K562 (cell line): ENCODE measurements around the gene KCTD4. TPM values are rescaled to one million over a fixed set of nuclear protein-coding genes. Genes with fewer than 3 reads are reported as not detected.

Source experiments
- ATAC-seq: fragments of 200-7000 bp; cut with Tn5 transposase; 3 replicates; pipeline ENCODE4 v1.9.1; 2020; ENCODE audit warnings: moderate library complexity
- BruUV-seq: library from RNA; stranded (reverse); fragments of 400-500 nt; replicated peaks from 2 replicates; lab custom pipeline; 2021; lab: Mats Ljungman, UMichigan
- CTCF ChIA-PET: fragments of 300-600 bp; formaldehyde crosslinking; extraction: SDS; loops from one replicate; lab custom pipeline; 2021; ENCODE audit warnings: low intra/inter-chr PET ratio; lab: Yijun Ruan, JAX
- POLR2A ChIA-PET: fragments of 300-600, 350-650 bp; sonication (Branson Sonifier 250); formaldehyde crosslinking; extraction: SDS; loops from one replicate; lab custom pipeline; 2021; ENCODE audit warnings: antibody characterized with exemption, inconsistent platforms; lab: Yijun Ruan, JAX
- DNase-seq, 4 experiments: peaks; one replicate each; pipeline versions ENCODE4 v3.0.0 to v3.0.0-alpha.2; 2011 to 2018; ENCODE audit warnings: low spot score in 3 of 4, mixed read lengths in 3 of 4; ENCODE audit errors: extremely low read depth in 1 of 4
- FAIRE-seq: peaks from 2 replicates; lab custom pipeline; 2011; peaks lifted over from hg19 to GRCh38; lab: Jason Lieb, UNC
- H2AFZ ChIP-seq: 2 replicates; pipeline ENCODE4 v1.6.0; 2011; ENCODE audit warnings: low read depth, low read length, control low read depth, inconsistent platforms
- H3K27ac ChIP-seq: fragments of 200-600 bp; 3 replicates; pipeline ENCODE4 v1.8.0; 2011; ENCODE audit warnings: low read depth, mild to moderate bottlenecking, control low read depth, inconsistent platforms, low read length, moderate library complexity, mixed read lengths; ENCODE audit errors: extremely low read depth
- H3K27me3 ChIP-seq, 2 experiments: fragments of 300-600 bp in 1 of 2; 2 replicates in 1 of 2; 3 replicates in 1 of 2; pipeline versions ENCODE4 v1.6.0 to v1.8.0; 2011; ENCODE audit warnings: inconsistent platforms in 2 of 2, low read length in 2 of 2, mild to moderate bottlenecking in 1 of 2, mixed read lengths in 1 of 2, moderate library complexity in 1 of 2; ENCODE audit not compliant: control insufficient read depth in 2 of 2, insufficient read depth in 2 of 2
- H3K36me3 ChIP-seq: fragments of 300-600 bp; 3 replicates; pipeline ENCODE4 v1.8.0; 2011; ENCODE audit warnings: mild to moderate bottlenecking, low read length, inconsistent platforms; ENCODE audit not compliant: control insufficient read depth, insufficient read depth
- H3K4me1 ChIP-seq, 2 experiments: fragments of 200-600 bp in 1 of 2; replicated peaks in 1 of 2; 2 replicates in 1 of 2; 3 replicates in 1 of 2; pipeline versions ENCODE4 v1.5.1 to v1.8.0; 2011; ENCODE audit warnings: inconsistent platforms in 2 of 2, low read length in 2 of 2, mild to moderate bottlenecking in 1 of 2, mixed read lengths in 1 of 2, moderate library complexity in 1 of 2; ENCODE audit not compliant: control insufficient read depth in 2 of 2, insufficient read depth in 2 of 2
- H3K4me2 ChIP-seq: 2 replicates; pipeline ENCODE4 v1.6.1; 2011; ENCODE audit warnings: low read length, control low read depth, inconsistent platforms, mixed read lengths; ENCODE audit not compliant: insufficient read depth
- H3K4me3 ChIP-seq: fragments of 200-600 bp; sonication (generic), shearing (Covaris generic); 2 replicates; pipeline ENCODE4 v1.5.1; 2016; ENCODE audit warnings: control low read depth, inconsistent platforms
- H3K79me2 ChIP-seq: fragments of 200-600 bp; 3 replicates; pipeline ENCODE4 v1.8.0; 2011; ENCODE audit warnings: low read length, inconsistent platforms; ENCODE audit not compliant: control insufficient read depth, insufficient read depth
- H3K9ac ChIP-seq, 2 experiments: 2 replicates each; pipeline versions ENCODE4 v1.6.0 to v1.6.1; 2011; ENCODE audit warnings: low read depth in 2 of 2, low read length in 2 of 2, control low read depth in 1 of 2, inconsistent platforms in 1 of 2, mild to moderate bottlenecking in 1 of 2, mixed read lengths in 1 of 2; ENCODE audit not compliant: insufficient read depth in 1 of 2
- H3K9me1 ChIP-seq: one replicate; pipeline ENCODE4 v1.6.0; 2011; ENCODE audit warnings: inconsistent platforms, mild to moderate bottlenecking, low read length, moderate library complexity; ENCODE audit not compliant: control insufficient read depth, insufficient read depth
- H3K9me3 ChIP-seq: replicated peaks from 2 replicates; pipeline ENCODE4 v1.5.1; 2011; ENCODE audit warnings: low read depth, low read length, inconsistent platforms; ENCODE audit not compliant: control insufficient read depth, insufficient read depth
- H4K20me1 ChIP-seq: replicated peaks from 2 replicates; pipeline ENCODE4 v1.6.1; 2011; ENCODE audit warnings: low read length, inconsistent platforms, mixed read lengths; ENCODE audit not compliant: control insufficient read depth, insufficient read depth
- CAMTA2 ChIP-seq: fragments of 250-450 bp; sonication (Bioruptor Pico); conservative IDR thresholded peaks from 2 replicates; pipeline ENCODE4 v1.5.1; 2022
- CSDE1 ChIP-seq, 2 experiments: fragments of 450-650 bp; IDR thresholded peaks; 2 replicates each; pipeline ENCODE4 v1.6.1; 2016; ENCODE audit warnings: mild to moderate bottlenecking in 1 of 2
- EZH2 ChIP-seq: IDR thresholded peaks from 2 replicates; pipeline ENCODE4 v1.6.1; 2012; ENCODE audit warnings: low read depth, mild to moderate bottlenecking, inconsistent platforms, low read length, borderline replicate concordance
- TFAP4 ChIP-seq: sonication (generic); formaldehyde crosslinking; IDR thresholded peaks from 2 replicates; pipeline ENCODE4 v1.8.0; 2022; ENCODE audit warnings: missing genetic modification reagents, mild to moderate bottlenecking, moderate library complexity, borderline replicate concordance
- ZNF764 ChIP-seq: fragments of 250-450 bp; sonication (Bioruptor Pico); IDR thresholded peaks from 2 replicates; pipeline ENCODE4 v1.4.0; 2020; ENCODE audit warnings: low read depth, mild to moderate bottlenecking, moderate library complexity
- WGBS: fragments of 100-300 bp; shearing (Covaris generic); methylation state at CpG from one replicate; pipeline ENCODE4 v1.1.6; 2016; ENCODE audit warnings: low coverage, mixed read lengths; ENCODE audit not compliant: insufficient coverage; ENCODE audit errors: missing lambda C conversion rate; 5-methylcytosine and 5-hydroxymethylcytosine counted together
- in situ Hi-C: fragments of 300-500 bp; cut with MboI; formaldehyde crosslinking; loops from 4 replicates; pipeline ENCODE4 v1.15.0; 2018; ENCODE audit warnings: inconsistent platforms, mixed read lengths
- intact Hi-C: fragments of 100-400 bp; cut with micrococcal nuclease; formaldehyde crosslinking; loops from 2 replicates; pipeline ENCODE4 v1.14.2; 2022
- polyA plus RNA-seq, 8 experiments: library from polyadenylated mRNA; depleted of rRNA in 4 of 8; stranded (reverse) in 5 of 8; unstranded in 3 of 8; fragments of >200 nt; fragmentation: Nextera tagmentation in 2 of 8; fragmentation: Illumina TruSeq in 1 of 8; extraction: Ambion mirVana in 2 of 8; extraction: Trizol in 1 of 8; gene quantifications; 2 replicates each; pipeline versions ENCODE4 v1.2.1 to v1.2.3, GENCODE V29; 2011 to 2014; ENCODE audit warnings: inconsistent platforms in 1 of 8, missing spikeins in 1 of 8
- total RNA-seq, 7 experiments: library from RNA; depleted of rRNA in 6 of 7; stranded (reverse); fragments of >200 nt in 6 of 7; fragmentation: Illumina TruSeq in 2 of 7; extraction: Trizol in 2 of 7; gene quantifications; 2 replicates each; pipeline versions ENCODE4 v1.2.1 to v1.2.3, GENCODE V29; 2011 to 2021; ENCODE audit warnings: low replicate concordance in 1 of 7
- TF ChIP-seq, protein P1 (sequence below), 2 experiments: fragments of 450-650 bp in 1 of 2; sonication (generic) in 1 of 2; formaldehyde crosslinking in 1 of 2; IDR thresholded peaks; 2 replicates each; pipeline versions ENCODE4 v1.7.1 to v1.9.0; 2016 to 2022; ENCODE audit warnings: inconsistent platforms in 1 of 2, mild to moderate bottlenecking in 1 of 2, missing genetic modification reagents in 1 of 2
- TF ChIP-seq, protein P2 (sequence below): sonication (generic); formaldehyde crosslinking; IDR thresholded peaks from 2 replicates; pipeline ENCODE4 v1.8.1; 2023; ENCODE audit warnings: missing genetic modification reagents, mild to moderate bottlenecking, borderline replicate concordance

Gene KCTD4
- total and polyA plus RNA-seq, 9 of the 15 experiments (the other 6 are each of a cell fraction or from before 2014, with no cell fraction given) = not detected

DNA sequence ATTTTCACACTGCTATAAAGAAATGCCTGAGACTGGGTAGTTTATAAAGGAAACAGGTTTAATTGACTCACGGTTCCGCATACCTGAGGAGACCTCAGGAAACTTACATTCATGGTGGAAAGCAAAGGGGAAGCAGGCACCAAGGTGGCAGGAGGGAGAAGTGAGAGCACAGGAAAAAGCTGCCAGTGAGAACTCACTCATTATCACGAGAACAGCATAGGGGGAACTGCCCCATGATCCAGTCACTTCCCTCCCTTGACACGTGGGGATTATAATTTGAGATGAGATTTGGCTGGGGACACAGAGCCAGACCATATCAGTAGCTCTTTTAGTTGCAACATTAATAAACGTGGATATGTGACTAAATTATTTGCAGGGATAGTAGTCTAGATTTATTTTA is 4.3 kb upstream of the KCTD4 start:
- peaks cover 4% of the 10 kb centered on the region; the same call in 1 of the 3 replicates for H3K79me2 ChIP-seq
- no peaks in the 10 kb centered on the region for H3K9me1 ChIP-seq
- WGBS = 48% methylated on average over 5 of the region's 5 CpGs
- no peak overlapping the region for H3K4me3 ChIP-seq
- TF ChIP-seq, protein P1, sequence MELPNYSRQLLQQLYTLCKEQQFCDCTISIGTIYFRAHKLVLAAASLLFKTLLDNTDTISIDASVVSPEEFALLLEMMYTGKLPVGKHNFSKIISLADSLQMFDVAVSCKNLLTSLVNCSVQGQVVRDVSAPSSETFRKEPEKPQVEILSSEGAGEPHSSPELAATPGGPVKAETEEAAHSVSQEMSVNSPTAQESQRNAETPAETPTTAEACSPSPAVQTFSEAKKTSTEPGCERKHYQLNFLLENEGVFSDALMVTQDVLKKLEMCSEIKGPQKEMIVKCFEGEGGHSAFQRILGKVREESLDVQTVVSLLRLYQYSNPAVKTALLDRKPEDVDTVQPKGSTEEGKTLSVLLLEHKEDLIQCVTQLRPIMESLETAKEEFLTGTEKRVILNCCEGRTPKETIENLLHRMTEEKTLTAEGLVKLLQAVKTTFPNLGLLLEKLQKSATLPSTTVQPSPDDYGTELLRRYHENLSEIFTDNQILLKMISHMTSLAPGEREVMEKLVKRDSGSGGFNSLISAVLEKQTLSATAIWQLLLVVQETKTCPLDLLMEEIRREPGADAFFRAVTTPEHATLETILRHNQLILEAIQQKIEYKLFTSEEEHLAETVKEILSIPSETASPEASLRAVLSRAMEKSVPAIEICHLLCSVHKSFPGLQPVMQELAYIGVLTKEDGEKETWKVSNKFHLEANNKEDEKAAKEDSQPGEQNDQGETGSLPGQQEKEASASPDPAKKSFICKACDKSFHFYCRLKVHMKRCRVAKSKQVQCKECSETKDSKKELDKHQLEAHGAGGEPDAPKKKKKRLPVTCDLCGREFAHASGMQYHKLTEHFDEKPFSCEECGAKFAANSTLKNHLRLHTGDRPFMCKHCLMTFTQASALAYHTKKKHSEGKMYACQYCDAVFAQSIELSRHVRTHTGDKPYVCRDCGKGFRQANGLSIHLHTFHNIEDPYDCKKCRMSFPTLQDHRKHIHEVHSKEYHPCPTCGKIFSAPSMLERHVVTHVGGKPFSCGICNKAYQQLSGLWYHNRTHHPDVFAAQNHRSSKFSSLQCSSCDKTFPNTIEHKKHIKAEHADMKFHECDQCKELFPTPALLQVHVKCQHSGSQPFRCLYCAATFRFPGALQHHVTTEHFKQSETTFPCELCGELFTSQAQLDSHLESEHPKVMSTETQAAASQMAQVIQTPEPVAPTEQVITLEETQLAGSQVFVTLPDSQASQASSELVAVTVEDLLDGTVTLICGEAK (IDR thresholded peaks at IDR 0.05) = no peak
- TF ChIP-seq, protein P1 (CRISPR knock-in tag; IDR thresholded peaks at IDR 0.05) = no peak
- TF ChIP-seq CSDE1 (IDR thresholded peaks at IDR 0.05) (no peak), ZNF764 (CRISPR knock-in tag) (no peak), CAMTA2 (no peak), TFAP4 (no peak), EZH2 (no peak)
- TF ChIP-seq, protein P2, sequence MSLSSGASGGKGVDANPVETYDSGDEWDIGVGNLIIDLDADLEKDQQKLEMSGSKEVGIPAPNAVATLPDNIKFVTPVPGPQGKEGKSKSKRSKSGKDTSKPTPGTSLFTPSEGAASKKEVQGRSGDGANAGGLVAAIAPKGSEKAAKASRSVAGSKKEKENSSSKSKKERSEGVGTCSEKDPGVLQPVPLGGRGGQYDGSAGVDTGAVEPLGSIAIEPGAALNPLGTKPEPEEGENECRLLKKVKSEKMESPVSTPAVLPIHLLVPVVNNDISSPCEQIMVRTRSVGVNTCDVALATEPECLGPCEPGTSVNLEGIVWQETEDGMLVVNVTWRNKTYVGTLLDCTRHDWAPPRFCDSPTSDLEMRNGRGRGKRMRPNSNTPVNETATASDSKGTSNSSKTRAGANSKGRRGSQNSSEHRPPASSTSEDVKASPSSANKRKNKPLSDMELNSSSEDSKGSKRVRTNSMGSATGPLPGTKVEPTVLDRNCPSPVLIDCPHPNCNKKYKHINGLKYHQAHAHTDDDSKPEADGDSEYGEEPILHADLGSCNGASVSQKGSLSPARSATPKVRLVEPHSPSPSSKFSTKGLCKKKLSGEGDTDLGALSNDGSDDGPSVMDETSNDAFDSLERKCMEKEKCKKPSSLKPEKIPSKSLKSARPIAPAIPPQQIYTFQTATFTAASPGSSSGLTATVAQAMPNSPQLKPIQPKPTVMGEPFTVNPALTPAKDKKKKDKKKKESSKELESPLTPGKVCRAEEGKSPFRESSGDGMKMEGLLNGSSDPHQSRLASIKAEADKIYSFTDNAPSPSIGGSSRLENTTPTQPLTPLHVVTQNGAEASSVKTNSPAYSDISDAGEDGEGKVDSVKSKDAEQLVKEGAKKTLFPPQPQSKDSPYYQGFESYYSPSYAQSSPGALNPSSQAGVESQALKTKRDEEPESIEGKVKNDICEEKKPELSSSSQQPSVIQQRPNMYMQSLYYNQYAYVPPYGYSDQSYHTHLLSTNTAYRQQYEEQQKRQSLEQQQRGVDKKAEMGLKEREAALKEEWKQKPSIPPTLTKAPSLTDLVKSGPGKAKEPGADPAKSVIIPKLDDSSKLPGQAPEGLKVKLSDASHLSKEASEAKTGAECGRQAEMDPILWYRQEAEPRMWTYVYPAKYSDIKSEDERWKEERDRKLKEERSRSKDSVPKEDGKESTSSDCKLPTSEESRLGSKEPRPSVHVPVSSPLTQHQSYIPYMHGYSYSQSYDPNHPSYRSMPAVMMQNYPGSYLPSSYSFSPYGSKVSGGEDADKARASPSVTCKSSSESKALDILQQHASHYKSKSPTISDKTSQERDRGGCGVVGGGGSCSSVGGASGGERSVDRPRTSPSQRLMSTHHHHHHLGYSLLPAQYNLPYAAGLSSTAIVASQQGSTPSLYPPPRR (CRISPR knock-in tag) = no peak
- no peaks in the 10 kb centered on the region for H3K9me3 ChIP-seq
- H3K36me3 ChIP-seq = peaks cover 30% of the 10 kb centered on the region
- POLR2A ChIA-PET = interaction anchor here (0.7 to 1.1 kb wide), 3 partner anchors 9 to 12 kb away, joined by 3 to 6 read pairs (median 4); no protein-coding TSS in a partner anchor
- no peaks in the 10 kb centered on the region for H3K4me1 ChIP-seq
- no peaks in the 10 kb centered on the region for H3K27me3 ChIP-seq
- ATAC-seq (no peak), FAIRE-seq (no peak), DNase-seq (no peak)
- no peaks in the 10 kb centered on the region for H4K20me1 ChIP-seq
- no TSS peak for BruUV-seq
- intact Hi-C loops (no loop called here), in situ Hi-C loops (no loop called here)
- H3K27ac ChIP-seq = no peak overlapping the region
- CTCF ChIA-PET = no interaction called here
- no peak overlapping the region for H3K4me2 ChIP-seq
- no peak overlapping the region for H3K9ac ChIP-seq
- no peak overlapping the region for H2AFZ ChIP-seq
